T47D (cell line): ENCODE results near the gene CYP2C8.
A peak's percentile ranks its signal among the peaks of the same experiment; 100 is the strongest.
"Not testable (repeated sequence)": the region's sequence is repeated elsewhere in the genome, so short reads cannot be mapped to it uniquely, and the experiment has no call there.

ENCODE experiments used
- DNase-seq, 2 experiments: peaks; one replicate each; pipeline versions ENCODE4 v3.0.0 to v3.0.0-alpha.2; 2011 to 2012; ENCODE audit warnings: low read depth in 1 of 2, low spot score in 1 of 2
- JUND ChIP-seq: IDR thresholded peaks from 2 replicates; pipeline ENCODE4 v1.6.1; 2012; ENCODE audit warnings: low read depth
- in situ Hi-C: cut with HindIII; loops from 2 replicates; pipeline ENCODE4 v1.10.0; 2016; ENCODE audit warnings: low sequenced_read_pairs, low pct_unique_long_range_greater_than_20kb

The CYP2C8 gene

GRCh38 chr10:95069286-95069685 lies at the start of gene CYP2C8:
TSS of gene CYP2C8 (minus strand) at chr10:95069497. CDS start at chr10:95069402, 95 bp downstream.
- DNase-seq = no peak
- no peak for TF ChIP-seq JUND
- in situ Hi-C loops = no loop called here

GRCh38 chr10:95116869-95117269 lies 47.6 kb upstream of the CYP2C8 start:
- no peak for DNase-seq
- TF ChIP-seq JUND = no peak
- in situ Hi-C loops = no loop called here

- DNase-seq, in situ Hi-C loops: not testable (repeated sequence)
Observed at GRCh38 chr10:95110823-95111222, 41.5 kb upstream of the CYP2C8 start.

GRCh38 chr10:95097805-95098204 lies 28.5 kb upstream of the CYP2C8 start:
- in situ Hi-C loops = no loop called here
- no peak for DNase-seq
- no peak for TF ChIP-seq JUND

- DNase-seq = no peak
- TF ChIP-seq JUND = no peak
- in situ Hi-C loops = no loop called here
Observed at GRCh38 chr10:95096143-95096542, 26.8 kb upstream of the CYP2C8 start.

- DNase-seq = peak in 1 of 2 experiments; percentile 59
- in situ Hi-C loops = not testable (repeated sequence)
Observed at GRCh38 chr10:95079626-95080025, 10.3 kb upstream of the CYP2C8 start.

- TF ChIP-seq JUND = no peak
- in situ Hi-C loops = no loop called here
- no peak for DNase-seq
Observed at GRCh38 chr10:95077556-95077955, 8.3 kb upstream of the CYP2C8 start.

GRCh38 chr10:95071107-95071660 lies 1.9 kb upstream of the CYP2C8 start:
- no peak for DNase-seq
- in situ Hi-C loops = no loop called here
- TF ChIP-seq JUND = no peak

GRCh38 chr10:95064125-95064524 lies 5.2 kb downstream of the CYP2C8 start:
- DNase-seq, in situ Hi-C loops: not testable (repeated sequence)

GRCh38 chr10:95056744-95057363 lies 12.4 kb downstream of the CYP2C8 start:
- no peak for DNase-seq
- TF ChIP-seq JUND = no peak
- in situ Hi-C loops = no loop called here

- in situ Hi-C loops = no loop called here
- no peak for DNase-seq
- TF ChIP-seq JUND = no peak
Observed at GRCh38 chr10:95049919-95050318, 19.4 kb downstream of the CYP2C8 start.

- in situ Hi-C loops = no loop called here
- no peak for DNase-seq
- TF ChIP-seq JUND = no peak
Observed at GRCh38 chr10:95048206-95048605, 21.1 kb downstream of the CYP2C8 start.

- TF ChIP-seq JUND = no peak
- in situ Hi-C loops = no loop called here
Observed at GRCh38 chr10:95039281-95039680, 30.0 kb downstream of the CYP2C8 start.

More at GRCh38 chr10:95039281-95039680, 30.0 kb downstream of the CYP2C8 start:
- no peak for DNase-seq
